HG02870 (cell line): ENCODE data around the gene RAB30.
A peak's percentile ranks its signal among the peaks of the same experiment; 100 is the strongest.
"Not testable (repeated sequence)": the region's sequence is repeated elsewhere in the genome, so short reads cannot be mapped to it uniquely, and the experiment has no call there.

ENCODE experiments used
- ATAC-seq: cut with Tn5 transposase; IDR thresholded peaks from one replicate; pipeline ENCODE4 v1.9.1; 2021; ENCODE audit warnings: mild to moderate bottlenecking, moderate library complexity; ENCODE audit not compliant: unreplicated experiment

The RAB30 gene

GRCh38 chr11:82950502-82950901, 121.2 kb downstream of the RAB30 start:
- ATAC-seq = not testable (repeated sequence)

- ATAC-seq = no peak
Measured at GRCh38 chr11:82949352-82949751, 122.3 kb downstream of the RAB30 start.

GRCh38 chr11:82945682-82946081, 126.0 kb downstream of the RAB30 start:
- ATAC-seq = no peak

GRCh38 chr11:82945041-82945440, 126.7 kb downstream of the RAB30 start:
- not testable (repeated sequence) for ATAC-seq

GRCh38 chr11:82944198-82944597, 127.5 kb downstream of the RAB30 start:
- no peak for ATAC-seq

- ATAC-seq = not testable (repeated sequence)
Measured at GRCh38 chr11:82943430-82943829, 128.3 kb downstream of the RAB30 start.

- no peak for ATAC-seq
Measured at GRCh38 chr11:82942376-82942775, 129.3 kb downstream of the RAB30 start.

GRCh38 chr11:82939456-82939855, 132.2 kb downstream of the RAB30 start:
- ATAC-seq = no peak

- ATAC-seq = no peak
Measured at GRCh38 chr11:82937554-82937953, 134.1 kb downstream of the RAB30 start.

GRCh38 chr11:82936261-82936660, 135.4 kb downstream of the RAB30 start:
- no peak for ATAC-seq

GRCh38 chr11:82932564-82932963, 139.1 kb downstream of the RAB30 start:
- no peak for ATAC-seq

GRCh38 chr11:82930734-82931133, 141.0 kb downstream of the RAB30 start:
- ATAC-seq = no peak

GRCh38 chr11:82930229-82930628, 141.5 kb downstream of the RAB30 start:
- peak; percentile 58 for ATAC-seq

- no peak for ATAC-seq
Measured at GRCh38 chr11:82929121-82929520, 142.6 kb downstream of the RAB30 start.

- ATAC-seq = peak; percentile 54
Measured at GRCh38 chr11:82927264-82927880, 144.3 kb downstream of the RAB30 start.

- no peak for ATAC-seq
Measured at GRCh38 chr11:82924522-82925224, 147.0 kb downstream of the RAB30 start.
